Sigmoid colon (tissue), 7 donors: ENCODE data around the gene DNPH1. TPM values are rescaled to one million over a fixed set of nuclear protein-coding genes. Genes with fewer than 3 reads are reported as not detected.

Experiments
- DNase-seq: peaks from one replicate; pipeline ENCODE4 v3.0.0-alpha.2; 2019
- H3K27ac ChIP-seq, 4 donors: fragments of 200-600 bp; sonication (generic); one replicate each; pipeline ENCODE4 v1.5.1; 2016 to 2019; ENCODE audit warnings: mild to moderate bottlenecking in 1 of 4
- H3K27me3 ChIP-seq, 3 donors: fragments of 200-600 bp; sonication (generic); one replicate each; pipeline ENCODE4 v1.5.1; 2019; ENCODE audit warnings: mild to moderate bottlenecking in 1 of 3
- H3K36me3 ChIP-seq, 4 donors: fragments of 200-600 bp; sonication (generic); one replicate each; pipeline ENCODE4 v1.5.1; 2016 to 2019
- H3K4me1 ChIP-seq, 4 donors: fragments of 200-600 bp; sonication (generic); one replicate each; pipeline ENCODE4 v1.5.1; 2017 to 2019
- H3K4me3 ChIP-seq, 4 donors: fragments of 200-600 bp; sonication (generic); one replicate each; pipeline ENCODE4 v1.5.1; 2017 to 2019; ENCODE audit warnings: mild to moderate bottlenecking in 2 of 4, moderate library complexity in 1 of 4
- H3K9me3 ChIP-seq, 4 donors: fragments of 200-600 bp in 3 of 4; sonication (generic) in 3 of 4; one replicate each; pipeline versions ENCODE4 v1.5.1 to v1.6.1; 2013 to 2019
- EP300 ChIP-seq, 4 donors: sonication (generic); formaldehyde crosslinking; IDR thresholded peaks; one replicate each; pipeline ENCODE4 v1.6.1; 2017; ENCODE audit warnings: antibody characterized with exemption in 4 of 4
- POLR2A ChIP-seq, 2 donors: fragments of 450-650 bp; IDR thresholded peaks; one replicate each; pipeline ENCODE4 v1.6.1; 2016; ENCODE audit warnings: antibody characterized with exemption in 2 of 2, mild to moderate bottlenecking in 2 of 2, moderate library complexity in 2 of 2
- POLR2AphosphoS5 ChIP-seq, 4 donors: sonication (generic); formaldehyde crosslinking; IDR thresholded peaks; one replicate each; pipeline ENCODE4 v1.6.1; 2017; ENCODE audit warnings: antibody characterized with exemption in 4 of 4
- WGBS, 2 donors: extraction: QIAGEN DNeasy Blood & Tissue Kit; methylation state at CpG; one replicate each; pipeline ENCODE4 v1.1.7; 2013; 5-methylcytosine and 5-hydroxymethylcytosine counted together
- intact Hi-C: fragments of 100-400 bp; cut with DNase I; formaldehyde crosslinking; loops from one replicate; pipeline ENCODE4 v1.15.1; 2023
- polyA plus RNA-seq, 3 donors: library from polyadenylated mRNA; stranded (reverse); fragments of 200-250 nt; gene quantifications; one replicate each; pipeline ENCODE4 v1.2.3, GENCODE V29; 2013
- total RNA-seq, 4 donors: library from RNA; depleted of rRNA; stranded (reverse); fragments of >200 nt; gene quantifications; one replicate each; pipeline ENCODE4 v1.1.0, GENCODE V29; 2016
- TF ChIP-seq, protein P1 (sequence below), 4 experiments: fragments of 450-650 bp in 3 of 4; fragments of 200-600 bp in 1 of 4; IDR thresholded peaks; one replicate each; pipeline ENCODE4 v1.5.1; 2016 to 2019; ENCODE audit warnings: antibody characterized with exemption in 4 of 4, mild to moderate bottlenecking in 3 of 4, moderate library complexity in 2 of 4
- donor health status: healthy with polysubstance abuse.
- donor health status: Bipolar disorder and iron deficiency.
- donor health status: healthy.

Gene DNPH1
- total and polyA plus RNA-seq, 7 donors = 32.1 to 188 (median 96.0) TPM

DNA sequence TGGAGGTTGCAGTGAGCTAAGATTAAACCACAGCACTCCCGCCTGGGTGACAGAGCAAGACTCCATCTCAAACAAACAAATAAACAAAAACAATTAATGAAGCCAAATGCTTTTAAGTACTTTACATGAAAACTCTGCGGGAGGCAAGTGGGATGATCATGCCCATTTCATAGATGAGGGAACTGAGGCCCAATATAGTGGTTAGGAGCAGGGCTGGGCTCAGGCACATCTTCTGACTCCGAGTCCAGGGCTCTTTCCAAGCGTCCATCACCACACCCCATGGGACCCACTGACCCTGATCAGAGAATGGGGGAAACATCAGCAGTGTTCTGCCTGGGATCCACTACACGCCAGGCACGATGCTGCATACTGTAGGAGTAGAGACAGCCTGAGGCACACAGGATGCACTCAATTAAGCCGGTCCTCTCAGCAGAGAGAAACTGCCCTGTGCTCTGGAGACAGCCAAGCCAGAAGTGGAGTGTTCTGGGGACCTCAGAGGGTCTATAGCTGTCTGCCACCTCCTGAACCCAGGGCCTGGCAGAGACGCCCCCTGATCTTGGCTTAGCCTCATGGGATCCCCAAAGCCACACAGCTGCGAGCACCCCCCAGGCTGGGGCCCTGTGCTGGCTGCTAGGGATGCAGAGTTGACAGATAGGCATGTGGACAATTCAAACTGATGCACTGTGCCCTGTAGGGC lies 27.5 kb upstream of the DNPH1 start:
- no peak for TF ChIP-seq POLR2A (IDR thresholded peaks at IDR 0.05)
- no peak for TF ChIP-seq EP300 (IDR thresholded peaks at IDR 0.05)
- no peak for TF ChIP-seq POLR2AphosphoS5 (IDR thresholded peaks at IDR 0.05)
- TF ChIP-seq, protein P1, sequence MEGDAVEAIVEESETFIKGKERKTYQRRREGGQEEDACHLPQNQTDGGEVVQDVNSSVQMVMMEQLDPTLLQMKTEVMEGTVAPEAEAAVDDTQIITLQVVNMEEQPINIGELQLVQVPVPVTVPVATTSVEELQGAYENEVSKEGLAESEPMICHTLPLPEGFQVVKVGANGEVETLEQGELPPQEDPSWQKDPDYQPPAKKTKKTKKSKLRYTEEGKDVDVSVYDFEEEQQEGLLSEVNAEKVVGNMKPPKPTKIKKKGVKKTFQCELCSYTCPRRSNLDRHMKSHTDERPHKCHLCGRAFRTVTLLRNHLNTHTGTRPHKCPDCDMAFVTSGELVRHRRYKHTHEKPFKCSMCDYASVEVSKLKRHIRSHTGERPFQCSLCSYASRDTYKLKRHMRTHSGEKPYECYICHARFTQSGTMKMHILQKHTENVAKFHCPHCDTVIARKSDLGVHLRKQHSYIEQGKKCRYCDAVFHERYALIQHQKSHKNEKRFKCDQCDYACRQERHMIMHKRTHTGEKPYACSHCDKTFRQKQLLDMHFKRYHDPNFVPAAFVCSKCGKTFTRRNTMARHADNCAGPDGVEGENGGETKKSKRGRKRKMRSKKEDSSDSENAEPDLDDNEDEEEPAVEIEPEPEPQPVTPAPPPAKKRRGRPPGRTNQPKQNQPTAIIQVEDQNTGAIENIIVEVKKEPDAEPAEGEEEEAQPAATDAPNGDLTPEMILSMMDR (IDR thresholded peaks at IDR 0.05) = no peak
- WGBS, 2 donors = 89 to 90% methylated on average over 9 of the region's 9 CpGs

DNA sequence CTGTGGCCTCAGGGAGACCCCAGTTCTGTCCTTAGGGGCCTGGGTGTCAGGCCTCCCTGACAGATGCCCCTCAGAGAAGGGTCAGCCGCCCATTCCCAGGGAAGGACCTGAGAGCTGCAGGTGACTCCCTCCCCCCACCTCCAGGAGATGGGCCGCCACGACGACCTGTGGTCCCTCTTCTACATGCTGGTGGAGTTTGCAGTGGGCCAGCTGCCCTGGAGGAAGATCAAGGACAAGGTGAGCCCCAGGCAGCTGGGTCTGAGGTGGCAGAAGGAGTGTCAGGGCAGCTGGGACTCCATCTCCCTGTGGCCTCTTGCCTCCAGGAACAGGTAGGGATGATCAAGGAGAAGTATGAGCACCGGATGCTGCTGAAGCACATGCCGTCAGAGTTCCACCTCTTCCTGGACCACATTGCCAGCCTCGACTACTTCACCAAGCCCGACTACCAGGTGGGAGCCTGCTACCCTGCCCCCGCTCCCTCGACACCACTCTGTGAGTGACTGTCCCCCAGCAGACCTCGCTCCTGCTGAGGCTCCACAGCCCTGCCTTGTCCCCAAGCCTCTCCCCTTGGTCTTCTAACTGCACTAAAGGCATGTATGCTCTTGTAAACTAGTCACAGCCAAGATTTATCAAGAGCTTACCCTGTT lies 26.2 kb upstream of the DNPH1 start:
- no peaks in the 10 kb centered on the region for H3K36me3 ChIP-seq
- DNase-seq = no peak
- H3K27ac ChIP-seq = no peak overlapping the region
- H3K4me1 ChIP-seq = no peaks in the 10 kb centered on the region
- H3K27me3 ChIP-seq = peaks cover 0 to 33% (median 3%) of the 10 kb centered on the region in 3 donors
- TF ChIP-seq, protein P1 (IDR thresholded peaks at IDR 0.05) = no peak
- 82% methylated on average over 11 of the region's 11 CpGs for WGBS, 2 donors
- intact Hi-C loops = no loop called here
- H3K9me3 ChIP-seq = no peaks in the 10 kb centered on the region
- H3K4me3 ChIP-seq = no peak overlapping the region

More for the DNA sequence above, 27.5 kb upstream of the DNPH1 start:
- H3K9me3 ChIP-seq = no peaks in the 10 kb centered on the region
- no peaks in the 10 kb centered on the region for H3K36me3 ChIP-seq
- no peak for DNase-seq
- no peaks in the 10 kb centered on the region for H3K4me1 ChIP-seq
- intact Hi-C loops = no loop called here
- H3K4me3 ChIP-seq = no peak overlapping the region
- H3K27ac ChIP-seq = no peak overlapping the region
- H3K27me3 ChIP-seq = peaks cover 0 to 24% (median 0%) of the 10 kb centered on the region in 3 donors

DNA sequence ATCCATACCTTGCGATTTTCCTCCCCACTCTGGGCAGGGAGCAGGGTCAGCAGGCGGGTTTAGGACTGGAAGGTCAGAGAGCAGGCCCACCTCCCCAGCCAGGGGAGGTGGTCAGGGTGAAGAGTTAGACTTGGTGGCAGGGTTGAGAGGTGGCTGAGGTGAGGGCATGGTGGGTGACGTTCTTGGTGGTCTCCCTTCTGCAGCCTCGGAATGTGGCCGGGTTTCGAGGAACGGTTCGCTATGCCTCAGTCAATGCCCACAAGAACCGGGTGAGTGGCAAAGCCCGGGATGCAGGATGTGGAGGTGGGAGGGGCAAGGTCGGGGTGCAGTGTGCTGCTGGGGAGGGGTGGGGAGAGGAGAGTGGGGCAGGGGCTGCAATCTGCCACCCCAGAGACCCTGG lies 25.6 kb upstream of the DNPH1 start:
- Histone ChIP-seq H3K4me1 (no peaks in the 10 kb centered on the region), H3K4me3 (no peak overlapping the region), H3K9me3 (no peaks in the 10 kb centered on the region), H3K27me3 (peaks cover 0 to 33% (median 3%) of the 10 kb centered on the region in 3 donors), H3K27ac (no peak overlapping the region), H3K36me3 (no peaks in the 10 kb centered on the region)
- WGBS, 2 donors = 84 to 87% methylated on average over 11 of the region's 11 CpGs
- DNase-seq = no peak
- intact Hi-C loops = no loop called here
- TF ChIP-seq POLR2A (IDR thresholded peaks at IDR 0.05) (no peak), EP300 (IDR thresholded peaks at IDR 0.05) (no peak), POLR2AphosphoS5 (IDR thresholded peaks at IDR 0.05) (no peak)
- TF ChIP-seq, protein P1 (IDR thresholded peaks at IDR 0.05) = no peak

DNA sequence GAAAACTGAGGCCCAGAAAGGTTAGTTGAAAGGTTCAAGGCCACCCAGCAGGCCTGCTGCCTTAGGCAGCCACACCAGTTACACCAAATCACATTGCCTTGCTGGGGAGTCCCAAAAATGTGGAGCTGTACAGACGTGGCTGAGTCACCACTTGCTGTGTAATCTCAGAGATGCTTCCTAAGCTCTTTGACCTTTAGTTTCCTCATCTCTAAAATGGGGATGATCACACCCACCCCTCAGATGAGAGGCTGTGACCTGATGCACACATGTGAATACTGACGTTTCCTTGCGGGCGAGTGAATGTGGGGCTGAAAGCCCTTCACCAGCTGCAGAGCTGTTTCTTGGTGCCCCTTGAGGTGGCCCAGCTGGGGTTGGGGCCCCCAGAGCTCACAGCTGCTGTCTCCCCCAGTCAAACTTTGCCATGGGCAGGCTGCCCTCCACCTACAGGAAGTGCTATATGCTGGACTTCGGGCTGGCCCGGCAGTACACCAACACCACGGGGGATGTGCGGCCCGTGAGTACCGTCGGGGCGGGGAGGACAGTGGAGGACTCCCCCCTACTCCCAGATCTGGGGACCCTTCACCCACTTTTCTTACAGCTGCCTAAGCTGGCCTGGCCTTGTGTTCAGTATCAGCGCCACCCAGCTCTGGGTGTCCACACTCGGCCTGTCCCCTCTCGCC lies 25.0 kb upstream of the DNPH1 start:
- Histone ChIP-seq H3K27ac (no peak overlapping the region), H3K4me3 (no peak overlapping the region), H3K9me3 (no peaks in the 10 kb centered on the region), H3K27me3 (peaks cover 0 to 33% (median 3%) of the 10 kb centered on the region in 3 donors), H3K36me3 (no peaks in the 10 kb centered on the region), H3K4me1 (no peaks in the 10 kb centered on the region)
- 87 to 91% methylated on average over 15 of the region's 15 CpGs for whole genome bisulfite sequencing, 2 donors
- no peak for DNase-seq
- intact Hi-C loops = no loop called here
- TF ChIP-seq POLR2A (IDR thresholded peaks at IDR 0.05) = no peak
- no peak for TF ChIP-seq POLR2AphosphoS5 (IDR thresholded peaks at IDR 0.05)
- TF ChIP-seq, protein P1 (IDR thresholded peaks at IDR 0.05) = no peak
- no peak for TF ChIP-seq EP300 (IDR thresholded peaks at IDR 0.05)
